Type B pancreatic cell (in vitro differentiated cells): ENCODE measurements around the gene RHPN2. TPM values are rescaled to one million over a fixed set of nuclear protein-coding genes. Genes with fewer than 3 reads are reported as not detected.
"Not testable (repeated sequence)": the region's sequence is repeated elsewhere in the genome, so short reads cannot be mapped to it uniquely, and the experiment has no call there.

ENCODE experiments used
- DNase-seq: peaks from one replicate; pipeline ENCODE4 v3.0.0; 2021; ENCODE audit warnings: mixed read lengths; ENCODE audit not compliant: unreplicated experiment; ENCODE audit errors: extremely low spot score
- H3K27ac Mint-ChIP-seq: 2 replicates; pipeline ENCODE4 v1.8.0; 2021; ENCODE audit warnings: mild to moderate bottlenecking, mixed read lengths
- H3K27me3 Mint-ChIP-seq: 2 replicates; pipeline ENCODE4 v1.8.0; 2021; ENCODE audit warnings: mixed read lengths
- H3K36me3 Mint-ChIP-seq: 2 replicates; pipeline ENCODE4 v1.8.0; 2021; ENCODE audit warnings: mixed read lengths
- H3K4me1 Mint-ChIP-seq: one replicate; pipeline ENCODE4 v1.8.0; 2021; ENCODE audit warnings: mixed read lengths; ENCODE audit not compliant: unreplicated experiment
- H3K4me3 Mint-ChIP-seq: 2 replicates; pipeline ENCODE4 v1.8.0; 2021; ENCODE audit warnings: mild to moderate bottlenecking, mixed read lengths
- H3K9me3 Mint-ChIP-seq: 2 replicates; pipeline ENCODE4 v1.8.0; 2021; ENCODE audit warnings: mixed read lengths
- CTCF ChIP-seq: fragments of 200-600 bp; sonication (generic); conservative IDR thresholded peaks from 2 replicates; pipeline ENCODE4 v1.5.0; 2021; ENCODE audit warnings: antibody characterized with exemption, mild to moderate bottlenecking
- total RNA-seq: library from RNA; stranded (reverse); gene quantifications from 2 replicates; pipeline ENCODE4 v1.2.1, GENCODE V29; 2021; ENCODE audit warnings: low replicate concordance

Gene RHPN2
- total RNA-seq, 1 donor from 2014 or later = 31.6 TPM

GRCh38 chr19:33047422-33047821 lies 17.3 kb downstream of the RHPN2 start:
- H3K36me3 Mint-ChIP-seq = peaks cover 24% of the 10 kb centered on the region
- no peaks in the 10 kb centered on the region for H3K27me3 Mint-ChIP-seq
- peaks cover 17% of the 10 kb centered on the region for H3K4me1 Mint-ChIP-seq
- peaks cover 4% of the 10 kb centered on the region for H3K9me3 Mint-ChIP-seq
- H3K4me3 Mint-ChIP-seq = peak overlapping the region; percentile 59
- peak overlapping the region; percentile 98 for H3K27ac Mint-ChIP-seq
- TF ChIP-seq CTCF = no peak
- no peak for DNase-seq

GRCh38 chr19:33041828-33042160 lies 22.9 kb downstream of the RHPN2 start:
- H3K9me3 Mint-ChIP-seq, H3K27me3 Mint-ChIP-seq, DNase-seq: not testable (repeated sequence)
- H3K27ac Mint-ChIP-seq = peak overlapping the region; percentile 96
- peaks cover 21% of the 10 kb centered on the region for H3K4me1 Mint-ChIP-seq
- peaks cover 21% of the 10 kb centered on the region for H3K36me3 Mint-ChIP-seq
- H3K4me3 Mint-ChIP-seq = peak overlapping the region; percentile 53

GRCh38 chr19:33040994-33041827 lies 23.5 kb downstream of the RHPN2 start:
- Mint-ChIP-seq H3K4me3 (peak overlapping the region; percentile 53), H3K4me1 (peaks cover 21% of the 10 kb centered on the region), H3K27me3 (no peaks in the 10 kb centered on the region), H3K27ac (peak overlapping the region; percentile 96), H3K9me3 (no peaks in the 10 kb centered on the region), H3K36me3 (peaks cover 21% of the 10 kb centered on the region)
- DNase-seq = no peak
- TF ChIP-seq CTCF = no peak

- Mint-ChIP-seq H3K27me3 (no peaks in the 10 kb centered on the region), H3K4me3 (peak overlapping the region; percentile 45), H3K27ac (peak overlapping the region; percentile 88), H3K9me3 (no peaks in the 10 kb centered on the region), H3K36me3 (peaks cover 16% of the 10 kb centered on the region), H3K4me1 (peaks cover 21% of the 10 kb centered on the region)
- no peak for DNase-seq
- no peak for TF ChIP-seq CTCF
Measured at GRCh38 chr19:33039815-33040214, 24.9 kb downstream of the RHPN2 start.

GRCh38 chr19:33039108-33039599 lies 25.5 kb downstream of the RHPN2 start:
- no peak for DNase-seq
- no peak overlapping the region for H3K4me3 Mint-ChIP-seq
- H3K4me1 Mint-ChIP-seq = peaks cover 21% of the 10 kb centered on the region
- no peaks in the 10 kb centered on the region for H3K27me3 Mint-ChIP-seq
- peaks cover 16% of the 10 kb centered on the region for H3K36me3 Mint-ChIP-seq
- H3K27ac Mint-ChIP-seq = peak overlapping the region; percentile 88
- TF ChIP-seq CTCF = no peak
- H3K9me3 Mint-ChIP-seq = no peaks in the 10 kb centered on the region

GRCh38 chr19:33037168-33038025 lies 27.3 kb downstream of the RHPN2 start:
- H3K4me3 Mint-ChIP-seq = peak overlapping the region; percentile 43
- H3K27ac Mint-ChIP-seq = peak overlapping the region; percentile 62
- not testable (repeated sequence) for H3K9me3 Mint-ChIP-seq, H3K27me3 Mint-ChIP-seq, DNase-seq
- H3K36me3 Mint-ChIP-seq = peaks cover 17% of the 10 kb centered on the region
- H3K4me1 Mint-ChIP-seq = peaks cover 21% of the 10 kb centered on the region

GRCh38 chr19:33036370-33037167 lies 28.1 kb downstream of the RHPN2 start:
- H3K4me3 Mint-ChIP-seq, DNase-seq, H3K9me3 Mint-ChIP-seq, H3K27me3 Mint-ChIP-seq: not testable (repeated sequence)
- Mint-ChIP-seq H3K36me3 (peaks cover 17% of the 10 kb centered on the region), H3K4me1 (peaks cover 18% of the 10 kb centered on the region), H3K27ac (peak overlapping the region; percentile 62)
